Activated CD4-positive, alpha-beta T cell treated with anti-CD3 and anti-CD28 coated beads, Interleukin-10, Interleukin-2, amounts not matched to agents 100 ng/mL and 50 ng/mL, durations not matched to agents 16 hours and 8 hours (primary cell): Measurements from ENCODE around the gene MAP2K4.

Experiments
- DNase-seq: peaks from one replicate; pipeline ENCODE4 v3.0.0-alpha.2; 2020

Gene MAP2K4

GRCh38 chr17:12040478-12040877 is 19.8 kb downstream of the MAP2K4 start:
- no peak for DNase-seq

GRCh38 chr17:12041312-12041711 is 20.6 kb downstream of the MAP2K4 start:
- DNase-seq, result peak; percentile 45

- DNase-seq, result no peak
Measured at GRCh38 chr17:12043702-12044101, 23.0 kb downstream of the MAP2K4 start.

GRCh38 chr17:12046786-12047185 is 26.1 kb downstream of the MAP2K4 start:
- no peak for DNase-seq

GRCh38 chr17:12047681-12048376 is 27.2 kb downstream of the MAP2K4 start:
- DNase-seq, result no peak

- no peak for DNase-seq
Measured at GRCh38 chr17:12048843-12049473, 28.3 kb downstream of the MAP2K4 start.

GRCh38 chr17:12050646-12051225 is 30.1 kb downstream of the MAP2K4 start:
- no peak for DNase-seq

GRCh38 chr17:12053552-12053951 is 32.9 kb downstream of the MAP2K4 start:
- no peak for DNase-seq

- peak; percentile 10 for DNase-seq
Measured at GRCh38 chr17:12055889-12056288, 35.2 kb downstream of the MAP2K4 start.

GRCh38 chr17:12057520-12057919 is 36.8 kb downstream of the MAP2K4 start:
- DNase-seq, result no peak

- no peak for DNase-seq
Measured at GRCh38 chr17:12058535-12058934, 37.9 kb downstream of the MAP2K4 start.

- no peak for DNase-seq
Measured at GRCh38 chr17:12062249-12062648, 41.6 kb downstream of the MAP2K4 start.

GRCh38 chr17:12064395-12064794 is 43.7 kb downstream of the MAP2K4 start:
- DNase-seq, result no peak

- DNase-seq, result no peak
Measured at GRCh38 chr17:12067485-12067884, 46.8 kb downstream of the MAP2K4 start.

GRCh38 chr17:12068946-12069345 is 48.3 kb downstream of the MAP2K4 start:
- DNase-seq, result no peak

- DNase-seq, result no peak
Measured at GRCh38 chr17:12070561-12070960, 49.9 kb downstream of the MAP2K4 start.

- no peak for DNase-seq
Measured at GRCh38 chr17:12074346-12074745, 53.7 kb downstream of the MAP2K4 start.

GRCh38 chr17:12077773-12078172 is 57.1 kb downstream of the MAP2K4 start:
- DNase-seq, result no peak

- DNase-seq, result no peak
Measured at GRCh38 chr17:12078791-12079190, 58.1 kb downstream of the MAP2K4 start.

GRCh38 chr17:12081720-12082119 is 61.0 kb downstream of the MAP2K4 start:
- DNase-seq, result no peak

GRCh38 chr17:12085076-12085949 is 64.6 kb downstream of the MAP2K4 start:
- no peak for DNase-seq

GRCh38 chr17:12088035-12088434 is 67.4 kb downstream of the MAP2K4 start:
- no peak for DNase-seq

- DNase-seq, result no peak
Measured at GRCh38 chr17:12089809-12090384, 69.2 kb downstream of the MAP2K4 start.
